Endothelial cell of hepatic sinusoid (primary cell): Measurements from ENCODE around the gene ZC2HC1B.
"Not testable (repeated sequence)": the region's sequence is repeated elsewhere in the genome, so short reads cannot be mapped to it uniquely, and the experiment has no call there.

ENCODE experiments used
- in situ Hi-C: cut with HindIII; loops from 2 replicates; pipeline ENCODE4 v1.10.0; 2017; ENCODE audit warnings: low sequenced_read_pairs

The ZC2HC1B gene

GRCh38 chr6:143867236-143867635 lies 3.0 kb downstream of the ZC2HC1B start:
- in situ Hi-C loops, result no loop called here

- in situ Hi-C loops, result not testable (repeated sequence)
Observed at GRCh38 chr6:143868808-143869207, 4.5 kb downstream of the ZC2HC1B start.

GRCh38 chr6:143871202-143871730 lies 7.0 kb downstream of the ZC2HC1B start:
- in situ Hi-C loops, result not testable (repeated sequence)

GRCh38 chr6:143872201-143872600 lies 7.9 kb downstream of the ZC2HC1B start:
- in situ Hi-C loops, result no loop called here

GRCh38 chr6:143873600-143873999 lies 9.3 kb downstream of the ZC2HC1B start:
- in situ Hi-C loops, result not testable (repeated sequence)

GRCh38 chr6:143874503-143874902 lies 10.2 kb downstream of the ZC2HC1B start:
- in situ Hi-C loops, result not testable (repeated sequence)

- in situ Hi-C loops, result no loop called here
Observed at GRCh38 chr6:143877584-143878271, 13.5 kb downstream of the ZC2HC1B start.

- in situ Hi-C loops, result no loop called here
Observed at GRCh38 chr6:143878272-143878760, 14.0 kb downstream of the ZC2HC1B start.

GRCh38 chr6:143880412-143880811 lies 16.1 kb downstream of the ZC2HC1B start:
- in situ Hi-C loops, result loop anchor here (5.0 kb wide), 1 partner anchor 87 kb away; no protein-coding TSS in a partner anchor

GRCh38 chr6:143882401-143882930 lies 18.2 kb downstream of the ZC2HC1B start:
- in situ Hi-C loops, result loop anchor here (5.0 kb wide), 1 partner anchor 85 kb away; no protein-coding TSS in a partner anchor

GRCh38 chr6:143884216-143884900 lies 20.1 kb downstream of the ZC2HC1B start:
- in situ Hi-C loops, result loop anchor here (5.0 kb wide), 1 partner anchor 83 kb away; no protein-coding TSS in a partner anchor

- in situ Hi-C loops, result no loop called here
Observed at GRCh38 chr6:143885116-143885515, 20.8 kb downstream of the ZC2HC1B start.

- in situ Hi-C loops, result no loop called here
Observed at GRCh38 chr6:143894655-143895054, 30.4 kb downstream of the ZC2HC1B start.

- in situ Hi-C loops, result no loop called here
Observed at GRCh38 chr6:143896126-143896860, 32.0 kb downstream of the ZC2HC1B start.

- in situ Hi-C loops, result no loop called here
Observed at GRCh38 chr6:143900358-143900757, 36.1 kb downstream of the ZC2HC1B start.

- in situ Hi-C loops, result no loop called here
Observed at GRCh38 chr6:143901885-143902750, 37.8 kb downstream of the ZC2HC1B start.

- in situ Hi-C loops, result no loop called here
Observed at GRCh38 chr6:143902827-143903226, 38.6 kb downstream of the ZC2HC1B start.

- in situ Hi-C loops, result no loop called here
Observed at GRCh38 chr6:143911028-143911427, 46.8 kb downstream of the ZC2HC1B start.

- in situ Hi-C loops, result no loop called here
Observed at GRCh38 chr6:143912671-143913070, 48.4 kb downstream of the ZC2HC1B start.

- in situ Hi-C loops, result not testable (repeated sequence)
Observed at GRCh38 chr6:143917026-143917425, 52.8 kb downstream of the ZC2HC1B start.
